22Rv1 (cell line): ENCODE data around the gene SIK2.

Experiments
- ZFX ChIP-seq: fragments of 450-650 bp; IDR thresholded peaks from 2 replicates; pipeline ENCODE4 v1.6.1; 2017; ENCODE audit warnings: antibody characterized with exemption, borderline replicate concordance
- TF ChIP-seq, protein P1 (sequence below): fragments of 450-650 bp; IDR thresholded peaks from 2 replicates; pipeline ENCODE4 v1.5.1; 2017; ENCODE audit warnings: mild to moderate bottlenecking

DNA sequence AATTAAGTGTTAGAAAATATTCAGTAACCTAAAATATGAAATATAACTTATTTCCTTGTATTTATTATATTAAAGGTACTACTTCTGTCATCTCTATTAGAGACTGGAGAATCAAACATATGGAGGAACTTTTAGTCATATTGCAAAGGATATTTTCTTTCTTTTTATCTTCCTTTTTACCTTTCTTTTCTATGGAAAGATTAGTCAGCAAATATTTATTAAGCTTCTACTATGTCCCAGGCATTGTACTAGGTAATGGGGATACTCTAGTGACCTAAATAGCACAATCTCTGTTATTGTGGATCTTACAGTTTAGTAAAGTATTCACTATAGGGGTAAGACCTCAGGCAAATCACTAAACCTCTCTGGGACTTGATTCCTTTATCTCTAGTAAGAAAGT, 18.3 kb downstream of the SIK2 start:
- TF ChIP-seq, protein P1, sequence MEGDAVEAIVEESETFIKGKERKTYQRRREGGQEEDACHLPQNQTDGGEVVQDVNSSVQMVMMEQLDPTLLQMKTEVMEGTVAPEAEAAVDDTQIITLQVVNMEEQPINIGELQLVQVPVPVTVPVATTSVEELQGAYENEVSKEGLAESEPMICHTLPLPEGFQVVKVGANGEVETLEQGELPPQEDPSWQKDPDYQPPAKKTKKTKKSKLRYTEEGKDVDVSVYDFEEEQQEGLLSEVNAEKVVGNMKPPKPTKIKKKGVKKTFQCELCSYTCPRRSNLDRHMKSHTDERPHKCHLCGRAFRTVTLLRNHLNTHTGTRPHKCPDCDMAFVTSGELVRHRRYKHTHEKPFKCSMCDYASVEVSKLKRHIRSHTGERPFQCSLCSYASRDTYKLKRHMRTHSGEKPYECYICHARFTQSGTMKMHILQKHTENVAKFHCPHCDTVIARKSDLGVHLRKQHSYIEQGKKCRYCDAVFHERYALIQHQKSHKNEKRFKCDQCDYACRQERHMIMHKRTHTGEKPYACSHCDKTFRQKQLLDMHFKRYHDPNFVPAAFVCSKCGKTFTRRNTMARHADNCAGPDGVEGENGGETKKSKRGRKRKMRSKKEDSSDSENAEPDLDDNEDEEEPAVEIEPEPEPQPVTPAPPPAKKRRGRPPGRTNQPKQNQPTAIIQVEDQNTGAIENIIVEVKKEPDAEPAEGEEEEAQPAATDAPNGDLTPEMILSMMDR: no peak
- no peak for TF ChIP-seq ZFX
